ENCODE results near the gene SH3TC2. TPM values are rescaled to one million over a fixed set of nuclear protein-coding genes. Genes with fewer than 3 reads are reported as not detected.

Gene SH3TC2
- total and polyA plus RNA-seq, 2 of the 4 experiments (the other 2 are of a cell fraction) = 3.4 to 7.9 TPM

- Histone ChIP-seq H3K79me1 (ENCODE audit: low read depth in 1 of 2, low read length in 2 of 2) (no peaks in the 10 kb centered on the region), H3K4me3 (ENCODE audit: insufficient read depth, low read depth, low read length) (no peak overlapping the region), H3K4ac (ENCODE audit: low read depth, low read length) (no peak overlapping the region), H3K18ac (ENCODE audit: low read depth, low read length) (peak overlapping the region; percentile 12; the same call in 1 of the 2 replicates), H3K14ac (replicated peaks; ENCODE audit: low read depth, low read length) (no peak overlapping the region), H3K9me3 (ENCODE audit: control insufficient read depth, insufficient read depth, low read length) (no peaks in the 10 kb centered on the region), H4K91ac (ENCODE audit: insufficient read depth, low read depth, low read length) (no peak overlapping the region), H3K27ac (ENCODE audit: insufficient read depth, low read length) (peak overlapping the region; percentile 59), H2AK9ac (replicated peaks; ENCODE audit: low read depth, low read length, poor library complexity) (no peak overlapping the region), H4K8ac (ENCODE audit: low read depth in 2 of 2, low read length in 2 of 2) (no peak overlapping the region), H3K56ac (ENCODE audit: extremely low read depth, insufficient read depth, low read length) (no peak overlapping the region), H3K9me1 (ENCODE audit: insufficient read depth, low read length) (peaks cover 4% of the 10 kb centered on the region; the same call in 1 of the 2 replicates), H2AFZ (replicated peaks; ENCODE audit: low read length, poor library complexity) (no peak overlapping the region), H3K9ac (ENCODE audit: low read depth, low read length) (no peak overlapping the region; the same call in 1 of the 2 replicates), H3K23ac (ENCODE audit: low read depth, low read length) (no peak overlapping the region), H2AK5ac (ENCODE audit: low read depth, low read length) (no peak overlapping the region), H3K36me3 (ENCODE audit: control insufficient read depth, insufficient read depth, low read length) (no peaks in the 10 kb centered on the region), H3K4me2 (ENCODE audit: low read depth, low read length) (peak overlapping the region; percentile 40; the same call in 1 of the 2 replicates), H2BK20ac (ENCODE audit: low read depth, low read length) (no peak overlapping the region; the same call in 1 of the 2 replicates), H2BK15ac (ENCODE audit: low read depth, low read length) (0 out of 3 replicates have a peak overlapping the region, but pooled peaks have one; percentile 36), H2BK5ac (ENCODE audit: low read depth, low read length, poor library complexity, severe bottlenecking) (no peak overlapping the region), H2BK120ac (ENCODE audit: low read depth, low read length) (no peak overlapping the region), H4K5ac (ENCODE audit: low read depth, low read length) (no peak overlapping the region), H3K4me1 (ENCODE audit: control insufficient read depth, insufficient read depth, low read length) (peaks cover 8% of the 10 kb centered on the region), H4K20me1 (ENCODE audit: insufficient read depth, low read length) (no peaks in the 10 kb centered on the region), H3K27me3 (ENCODE audit: control insufficient read depth, insufficient read depth, low read length) (no peaks in the 10 kb centered on the region)
- DNase-seq (peak; percentile 84), ATAC-seq (ENCODE audit: low read depth) (peak; percentile 67)
- intact Hi-C loops (cut with micrococcal nuclease) (no loop called here), in situ Hi-C loops (cut with MboI; ENCODE audit: low sequenced_read_pairs) (no loop called here), dilution Hi-C loops (cut with HindIII; ENCODE audit: low sequenced_read_pairs, unreplicated experiment) (no loop called here)
- BruUV-seq (replicated peaks) = no TSS peak
- no CpG with 5 or more reads among the region's 2 CpGs for WGBS, 2 experiments (ENCODE audit: extremely low coverage in 2 of 2, insufficient read length in 1 of 2)
- CTCF ChIA-PET = interaction anchor here (0.6 to 1.2 kb wide), 2 partner anchors 15 to 399 kb away, joined by 3 to 4 read pairs; no protein-coding TSS in a partner anchor
- POLR2A ChIA-PET (ENCODE audit: unreplicated experiment) = no interaction called here
- TF ChIP-seq USF2 (IDR thresholded peaks at IDR 0.05; ENCODE audit: low read depth, low read length) = no peak
- no peak for TF ChIP-seq MAFK (IDR thresholded peaks at IDR 0.05; ENCODE audit: low read depth, low read length)
- no peak for TF ChIP-seq RAD21 (IDR thresholded peaks at IDR 0.05; ENCODE audit: low read length)
Measured at GRCh38 chr5:149018909-149019443, 43.9 kb downstream of the SH3TC2 start.

All from IMR-90 (cell line).